Measurements from ENCODE around the gene TENT4B.
"Not testable (repeated sequence)": the region's sequence is repeated elsewhere in the genome, so short reads cannot be mapped to it uniquely, and the experiment has no call there.

Gene TENT4B

GRCh38 chr16:50238314-50238713 lies 85.2 kb downstream of the TENT4B start:
- no peak for DNase-seq

GRCh38 chr16:50238868-50239301 lies 85.8 kb downstream of the TENT4B start:
- DNase-seq, result peak; percentile 51

GRCh38 chr16:50243024-50243423 lies 89.9 kb downstream of the TENT4B start:
- not testable (repeated sequence) for DNase-seq

- no peak for DNase-seq
Observed at GRCh38 chr16:50244140-50244503, 91.0 kb downstream of the TENT4B start.

- DNase-seq, result no peak
Observed at GRCh38 chr16:50244504-50245416, 91.7 kb downstream of the TENT4B start.

DNA sequence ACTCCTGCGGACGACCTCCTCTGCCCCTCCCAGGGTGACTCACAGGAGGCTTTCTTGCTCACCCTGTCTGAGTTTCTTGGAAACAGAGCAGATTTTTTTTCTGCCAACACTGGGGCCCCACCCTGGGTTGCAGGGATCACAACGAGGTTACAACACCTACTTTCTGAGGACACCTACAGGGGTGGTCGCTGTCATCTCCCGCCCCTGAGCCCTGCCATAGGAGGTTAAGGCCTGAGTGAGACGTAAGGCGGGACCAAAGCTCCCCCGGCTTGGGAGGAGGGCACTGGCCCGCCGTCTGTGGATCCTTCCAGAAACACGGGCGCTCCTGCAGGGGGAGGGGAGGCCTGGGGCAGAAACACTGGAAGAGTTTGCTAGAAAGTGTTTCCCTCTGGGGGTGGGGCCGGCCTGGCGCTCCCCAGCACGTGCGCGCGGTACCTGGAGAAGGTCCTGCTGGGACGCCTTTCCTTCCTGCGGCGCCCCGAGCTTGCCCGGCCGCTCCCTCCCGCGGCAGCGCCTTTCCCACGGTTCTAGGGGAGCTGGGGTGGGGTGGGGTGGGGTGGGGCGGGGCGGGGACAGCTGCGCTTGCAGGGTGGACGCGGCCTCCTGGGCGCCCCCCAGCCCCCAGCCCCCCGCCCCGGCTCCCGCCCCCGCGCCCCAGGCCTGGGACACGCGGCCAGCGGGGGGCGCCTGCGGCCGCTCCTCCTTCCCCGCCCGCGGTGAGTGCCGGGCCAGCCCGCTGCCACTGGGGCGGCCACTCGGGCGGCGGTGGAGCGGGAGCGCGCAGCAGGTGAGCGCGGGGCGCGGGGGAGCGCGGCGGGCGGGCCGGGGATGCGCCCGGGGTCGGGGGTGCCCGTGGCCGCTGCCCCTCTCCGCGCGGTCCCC lies 92.6 kb downstream of the TENT4B start:
- no peak for DNase-seq

DNA sequence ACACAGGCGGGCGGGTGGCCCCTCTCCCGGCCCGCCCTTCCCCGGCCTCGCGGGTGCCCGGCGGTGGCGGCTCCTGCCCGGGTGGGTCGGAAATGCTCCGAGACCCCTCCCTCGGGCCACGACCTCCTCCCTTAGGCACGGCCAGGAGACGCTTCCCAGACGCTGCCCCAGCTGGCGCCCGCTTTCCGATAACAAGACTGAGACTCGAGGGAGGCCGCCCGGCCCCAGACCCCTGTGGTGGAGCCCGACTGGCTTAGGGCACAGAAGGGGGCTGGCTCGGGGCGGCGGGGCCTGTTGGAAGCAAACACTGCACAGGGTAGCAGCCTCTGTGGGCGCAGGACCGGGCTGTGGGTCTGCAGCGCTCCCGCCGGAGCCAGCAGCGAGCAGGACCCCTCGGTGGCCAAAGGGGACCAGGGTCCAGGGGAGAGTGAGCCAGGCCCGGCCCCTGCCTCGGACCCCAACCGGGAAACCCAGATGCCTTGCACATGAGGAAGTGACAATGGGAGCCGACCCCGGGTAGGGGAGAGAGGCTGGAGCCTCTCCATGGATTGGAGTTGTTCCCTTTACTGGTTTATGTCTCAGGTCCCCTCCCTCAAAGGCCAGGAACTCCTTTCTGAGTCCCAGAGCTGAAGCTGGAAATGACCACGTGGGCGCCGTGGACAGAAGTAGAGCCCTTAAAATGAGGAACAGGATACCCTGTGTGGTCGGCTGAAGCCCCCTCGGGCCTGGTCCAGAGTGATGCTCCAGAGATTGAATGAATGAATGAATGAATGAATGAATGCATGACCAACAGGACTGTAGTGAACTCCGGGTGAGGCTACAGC lies 93.4 kb downstream of the TENT4B start:
- no peak for DNase-seq

GRCh38 chr16:50247123-50247905 lies 94.2 kb downstream of the TENT4B start:
- no peak for DNase-seq

GRCh38 chr16:50247906-50248608 lies 95.0 kb downstream of the TENT4B start:
- no peak for DNase-seq

DNA sequence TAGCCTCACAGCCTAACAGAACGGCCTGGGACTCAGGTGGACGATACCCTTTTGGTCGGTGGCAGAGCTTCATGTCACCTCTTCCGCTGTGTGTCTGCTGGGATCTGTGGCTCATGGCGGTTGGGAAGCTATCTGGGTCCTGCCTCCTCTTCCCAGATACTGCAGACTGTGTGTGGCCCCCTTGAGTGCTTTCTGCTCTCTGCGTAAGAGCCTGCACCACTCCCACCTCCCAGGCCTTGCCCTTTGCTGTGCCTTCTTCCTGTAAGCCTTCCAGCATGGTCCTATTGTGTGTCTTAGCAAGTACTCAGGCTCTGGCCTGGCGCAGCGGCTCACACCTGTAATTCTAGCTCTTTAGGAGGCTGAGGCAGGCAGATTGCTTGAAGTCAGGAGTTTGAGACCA lies 95.7 kb downstream of the TENT4B start:
- no peak for DNase-seq

DNA sequence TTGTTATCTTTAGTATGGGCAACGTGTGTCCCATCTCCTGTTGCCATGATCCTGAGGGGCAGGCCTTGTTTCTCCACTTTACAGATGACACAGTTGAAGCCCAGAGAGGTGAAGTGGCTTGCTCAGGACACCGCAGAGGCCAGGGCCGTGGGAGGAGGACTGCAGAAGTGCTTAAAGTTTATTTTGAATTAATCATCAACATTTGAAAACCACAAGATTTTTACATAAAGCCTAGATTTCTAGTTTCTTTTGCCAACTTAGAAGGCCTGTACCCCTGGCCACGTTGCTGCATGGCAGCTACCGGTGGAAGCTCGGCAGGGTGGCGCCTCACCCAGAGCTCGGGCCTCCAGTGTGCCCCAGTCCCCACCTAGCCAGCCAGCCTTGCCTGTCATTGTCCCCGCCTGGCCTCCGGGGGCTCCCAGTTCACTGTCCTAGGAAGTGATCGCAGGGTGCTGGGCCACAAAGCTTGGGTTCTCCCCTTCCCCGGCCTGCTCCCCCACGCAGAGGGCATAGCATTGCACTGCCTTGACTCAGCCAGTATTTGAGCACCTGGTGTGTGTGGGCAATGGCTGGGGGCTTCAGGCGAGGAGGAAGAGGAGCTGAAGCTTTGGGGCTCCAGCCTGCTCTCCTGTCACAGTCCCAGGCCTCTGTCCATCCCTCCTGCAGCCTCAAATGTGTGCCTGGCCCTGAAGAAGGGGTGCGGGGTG lies 98.4 kb downstream of the TENT4B start:
- DNase-seq, result no peak

DNA sequence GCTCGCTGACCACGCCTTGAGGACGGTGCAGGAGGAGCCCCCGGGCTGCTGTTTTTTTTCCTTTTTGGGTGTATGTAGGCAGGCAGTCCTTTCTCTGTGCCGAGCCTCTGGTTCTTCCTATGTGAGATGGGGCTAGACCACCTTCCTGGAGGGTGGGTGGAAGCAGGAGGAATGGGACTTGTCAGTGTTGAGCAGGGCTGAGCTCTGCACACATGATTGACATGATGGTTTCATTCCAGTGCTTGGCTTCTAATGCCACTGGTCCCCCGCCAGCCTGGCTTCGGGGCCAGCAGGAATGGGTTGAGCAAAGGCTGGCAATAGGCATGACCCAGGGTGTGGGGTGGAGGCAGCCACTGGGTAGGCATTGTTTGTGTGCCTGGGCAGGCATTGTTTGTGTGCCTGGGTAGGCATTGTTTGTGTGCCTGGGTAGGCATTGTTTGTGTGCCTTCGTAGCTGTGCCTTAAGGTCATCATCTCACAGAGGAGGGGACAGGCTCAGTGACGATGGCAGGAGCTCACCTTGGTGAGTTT lies 99.0 kb downstream of the TENT4B start:
- DNase-seq, result no peak

- DNase-seq, result no peak
Observed at GRCh38 chr16:50252874-50253513, 99.9 kb downstream of the TENT4B start.

GRCh38 chr16:50253514-50253910 lies 100.4 kb downstream of the TENT4B start:
- DNase-seq, result no peak

- DNase-seq, result no peak
Observed at GRCh38 chr16:50254072-50254471, 101.0 kb downstream of the TENT4B start.

GRCh38 chr16:50255538-50255937 lies 102.4 kb downstream of the TENT4B start:
- no peak for DNase-seq

- DNase-seq, result no peak
Observed at GRCh38 chr16:50256604-50257003, 103.5 kb downstream of the TENT4B start.

DNA sequence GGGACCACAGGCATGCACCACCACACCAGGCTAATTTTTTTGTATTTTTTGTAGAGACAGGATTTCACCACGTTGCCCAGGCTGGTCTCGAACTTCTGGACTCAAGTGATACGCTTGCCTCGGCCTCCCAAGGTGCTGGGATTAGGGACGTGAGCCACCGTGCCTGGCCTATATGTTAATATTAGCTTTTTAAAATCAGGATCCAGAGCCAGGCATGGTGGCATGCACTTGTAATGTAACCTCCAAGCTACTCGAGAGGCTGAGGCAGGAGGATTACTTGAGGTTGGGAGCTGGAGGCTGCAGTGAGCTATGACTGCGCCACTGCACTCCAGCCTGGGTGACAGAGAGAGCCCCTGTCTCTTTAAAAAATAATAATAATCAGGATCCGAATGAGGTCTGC lies 104.8 kb downstream of the TENT4B start:
- no peak for DNase-seq

- DNase-seq, result no peak
Observed at GRCh38 chr16:50259334-50260205, 106.5 kb downstream of the TENT4B start.

All from NCI-H1436 treated with DMSO at 0.1 percent for 48 hours (cell line).